Uterus (tissue), 2 donors: Measurements from ENCODE around the gene AIG1.

Source experiments
- CTCF ChIP-seq, 4 experiments: fragments of 200-600 bp in 2 of 4; fragments of 450-650 bp in 2 of 4; sonication (generic) in 2 of 4; IDR thresholded peaks; one replicate each; pipeline ENCODE4 v1.5.1; 2016 to 2019; ENCODE audit warnings: antibody characterized with exemption in 4 of 4, mild to moderate bottlenecking in 2 of 4, moderate library complexity in 1 of 4
- POLR2A ChIP-seq, 2 donors: fragments of 450-650 bp; IDR thresholded peaks; one replicate each; pipeline ENCODE4 v1.6.1; 2016; ENCODE audit warnings: antibody characterized with exemption in 2 of 2, mild to moderate bottlenecking in 1 of 2, moderate library complexity in 1 of 2

GRCh38 chr6:143192766-143193165, 132.1 kb downstream of the AIG1 start:
- TF ChIP-seq CTCF (IDR thresholded peaks at IDR 0.05) (no peak), POLR2A (IDR thresholded peaks at IDR 0.05) (no peak)
